Measurements from ENCODE around the gene RPS6KA1. TPM values are rescaled to one million over a fixed set of nuclear protein-coding genes. Genes with fewer than 3 reads are reported as not detected.

The RPS6KA1 gene
- total and polyA plus RNA-seq, 8 donors: 19.9 to 104 (median 26.0) TPM

- Histone ChIP-seq H3K27ac (peak overlapping the region; percentile 86 to 97), H3K4me3 (peak overlapping the region in 1 of 2 donors; percentile 18), H3K4me1 (peaks cover 11 to 87% of the 10 kb centered on the region in 2 donors), H3K9me3 (no peaks in the 10 kb centered on the region), H3K36me3 (peaks cover 0 to 16% of the 10 kb centered on the region in 2 donors), H3K27me3 (no peaks in the 10 kb centered on the region)
- intact Hi-C loops (cut with DNase I): no loop called here
- no peak for TF ChIP-seq CTCF (IDR thresholded peaks at IDR 0.05)
- ATAC-seq: no peak
- no peak for DNase-seq
These were observed 11.9 kb downstream of the RPS6KA1 start for GRCh38 chr1:26541431-26541815.

GRCh38 chr1:26541816-26542711 is 12.5 kb downstream of the RPS6KA1 start:
- Histone ChIP-seq H3K36me3 (peaks cover 0 to 16% of the 10 kb centered on the region in 2 donors), H3K4me1 (peaks cover 11 to 94% of the 10 kb centered on the region in 2 donors), H3K4me3 (peak overlapping the region in 1 of 2 donors; percentile 67), H3K9me3 (no peaks in the 10 kb centered on the region), H3K27ac (peak overlapping the region; percentile 86 to 97), H3K27me3 (no peaks in the 10 kb centered on the region)
- intact Hi-C loops (cut with DNase I): no loop called here
- peak; percentile 12 to 85 for TF ChIP-seq CTCF (IDR thresholded peaks at IDR 0.05)
- ATAC-seq (peak; percentile 73), DNase-seq (peak; percentile 35 to 96 (median 78))

GRCh38 chr1:26542771-26543451 is 13.3 kb downstream of the RPS6KA1 start:
- H3K4me1 ChIP-seq: peaks cover 11 to 96% of the 10 kb centered on the region in 2 donors
- peak overlapping the region in 1 of 2 donors; percentile 67 for H3K4me3 ChIP-seq
- H3K27me3 ChIP-seq: no peaks in the 10 kb centered on the region
- no peaks in the 10 kb centered on the region for H3K9me3 ChIP-seq
- H3K27ac ChIP-seq: peak overlapping the region; percentile 86 to 97
- intact Hi-C loops (cut with DNase I): no loop called here
- TF ChIP-seq CTCF (IDR thresholded peaks at IDR 0.05): no peak
- ATAC-seq (peak; percentile 7), DNase-seq (peak in 1 of 4 donors; percentile 57)
- peaks cover 0 to 19% of the 10 kb centered on the region in 2 donors for H3K36me3 ChIP-seq

GRCh38 chr1:26543462-26543861 is 13.9 kb downstream of the RPS6KA1 start:
- no peak for TF ChIP-seq CTCF (IDR thresholded peaks at IDR 0.05)
- H3K27ac ChIP-seq: peak overlapping the region; percentile 86 to 97
- H3K9me3 ChIP-seq: no peaks in the 10 kb centered on the region
- H3K4me3 ChIP-seq: peak overlapping the region in 1 of 2 donors; percentile 67
- peaks cover 11 to 96% of the 10 kb centered on the region in 2 donors for H3K4me1 ChIP-seq
- DNase-seq (no peak), ATAC-seq (no peak)
- intact Hi-C loops (cut with DNase I): no loop called here
- H3K27me3 ChIP-seq: no peaks in the 10 kb centered on the region
- peaks cover 0 to 25% of the 10 kb centered on the region in 2 donors for H3K36me3 ChIP-seq

GRCh38 chr1:26544126-26544525 is 14.6 kb downstream of the RPS6KA1 start:
- Histone ChIP-seq H3K9me3 (no peaks in the 10 kb centered on the region), H3K36me3 (peaks cover 0 to 31% of the 10 kb centered on the region in 2 donors), H3K4me3 (peak overlapping the region in 1 of 2 donors; percentile 67), H3K27me3 (no peaks in the 10 kb centered on the region), H3K27ac (peak overlapping the region; percentile 86 to 97), H3K4me1 (peaks cover 11 to 93% of the 10 kb centered on the region in 2 donors)
- intact Hi-C loops (cut with DNase I): no loop called here
- no peak for DNase-seq
- TF ChIP-seq CTCF (IDR thresholded peaks at IDR 0.05): no peak
- ATAC-seq: no peak

Data from left lung (tissue), 10 donors.